Mucosa of descending colon (tissue), 3 donors: ENCODE data around the gene POLL. TPM values are rescaled to one million over a fixed set of nuclear protein-coding genes. Genes with fewer than 3 reads are reported as not detected.

Source experiments
- ATAC-seq: fragments of 200-7000 bp; cut with Tn5 transposase; one replicate; pipeline ENCODE4 v1.9.1; 2020; ENCODE audit warnings: mild to moderate bottlenecking, moderate library complexity
- DNase-seq, 3 donors: peaks; one replicate each; pipeline ENCODE4 v3.0.0-alpha.2; 2020
- H3K36me3 ChIP-seq: fragments of 200-600 bp; one replicate; pipeline ENCODE4 v1.8.0; 2021; ENCODE audit warnings: low read depth, mild to moderate bottlenecking
- H3K4me1 ChIP-seq: fragments of 200-600 bp; one replicate; pipeline ENCODE4 v1.8.0; 2021; ENCODE audit warnings: low read depth, mild to moderate bottlenecking
- H3K4me3 ChIP-seq: fragments of 200-600 bp; one replicate; pipeline ENCODE4 v1.8.0; 2021; ENCODE audit warnings: mild to moderate bottlenecking
- H3K9me3 ChIP-seq: fragments of 200-600 bp; one replicate; pipeline ENCODE4 v1.8.0; 2021; ENCODE audit warnings: mild to moderate bottlenecking
- CTCF ChIP-seq: fragments of 200-600 bp; IDR thresholded peaks from one replicate; pipeline ENCODE4 v1.8.0; 2022; ENCODE audit warnings: antibody characterized with exemption, mild to moderate bottlenecking
- intact Hi-C, 2 donors: fragments of 100-400 bp; cut with DNase I in 1 of 2; cut with micrococcal nuclease in 1 of 2; formaldehyde crosslinking; loops; one replicate each; pipeline versions ENCODE4 v1.11.0 to v1.11.1; 2022; cut with DNase I, micrococcal nuclease
- total RNA-seq, 3 donors: library from RNA; stranded (reverse); fragmentation: NEBNext Ultra II Directional in 2 of 3; extraction: Animal tissue kit (Norgen Biotek cat#: 25700) in 2 of 3; gene quantifications; one replicate each; pipeline versions ENCODE4 v1.2.1 to v1.2.4, GENCODE V29; 2021 to 2023
- donor health status: DM: no; HTN: no; CAD: no; lungs with moderate emphysema.
- donor health status: DM: no; HTN: no; CAD: no.
- donor health status: DM: no; HTN: yes; CAD: no.

Gene POLL
- total RNA-seq, 3 donors from 2014 or later = 27.2 to 36.1 (median 32.1) TPM

- intact Hi-C loops = no loop called here
- Histone ChIP-seq H3K36me3 (no peaks in the 10 kb centered on the region), H3K4me1 (no peaks in the 10 kb centered on the region), H3K4me3 (no peak overlapping the region), H3K9me3 (no peaks in the 10 kb centered on the region)
- no peak for ATAC-seq
- no peak for TF ChIP-seq CTCF
- no peak for DNase-seq
These were observed 29.9 kb upstream of the POLL start for GRCh38 chr10:101617824-101618568.

- no peaks in the 10 kb centered on the region for H3K9me3 ChIP-seq
- intact Hi-C loops = no loop called here
- no peaks in the 10 kb centered on the region for H3K4me1 ChIP-seq
- ATAC-seq = no peak
- no peaks in the 10 kb centered on the region for H3K36me3 ChIP-seq
- DNase-seq = no peak
- no peak for TF ChIP-seq CTCF
- no peak overlapping the region for H3K4me3 ChIP-seq
These were observed 29.2 kb upstream of the POLL start for GRCh38 chr10:101617102-101617823.

DNA sequence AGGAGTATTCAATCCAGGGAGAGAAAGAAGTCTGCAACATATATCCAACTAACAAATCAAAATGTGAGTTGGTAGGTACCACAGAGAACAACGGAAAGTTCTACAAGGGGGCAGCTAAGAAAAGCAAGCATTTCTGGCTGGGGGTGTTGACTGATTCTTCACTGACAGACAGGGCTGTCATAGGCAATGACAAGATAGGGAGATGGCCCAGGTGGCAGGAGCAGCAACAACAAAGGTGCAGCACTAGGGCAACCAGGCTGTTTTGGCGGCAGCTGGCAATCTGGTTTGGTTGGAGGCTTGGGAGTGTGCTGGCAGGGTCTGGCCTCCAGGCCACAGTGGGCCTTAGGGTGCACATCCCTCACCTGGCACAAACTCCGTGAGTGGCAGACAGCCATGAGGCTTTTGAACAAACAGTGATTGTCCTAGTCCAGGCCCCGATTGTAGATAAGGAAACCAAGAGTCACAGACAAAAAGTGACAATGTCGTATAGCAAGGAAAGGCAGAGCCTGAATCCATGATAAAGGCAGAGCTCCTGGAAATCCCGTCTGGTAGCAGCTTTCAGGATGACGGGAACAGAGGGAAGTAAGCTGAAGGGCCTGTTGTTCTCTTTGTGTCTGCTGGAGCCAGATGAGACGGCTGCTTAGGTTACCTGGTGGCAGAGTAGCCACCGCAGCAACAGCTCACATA lies 28.5 kb upstream of the POLL start:
- H3K9me3 ChIP-seq = no peaks in the 10 kb centered on the region

DNA sequence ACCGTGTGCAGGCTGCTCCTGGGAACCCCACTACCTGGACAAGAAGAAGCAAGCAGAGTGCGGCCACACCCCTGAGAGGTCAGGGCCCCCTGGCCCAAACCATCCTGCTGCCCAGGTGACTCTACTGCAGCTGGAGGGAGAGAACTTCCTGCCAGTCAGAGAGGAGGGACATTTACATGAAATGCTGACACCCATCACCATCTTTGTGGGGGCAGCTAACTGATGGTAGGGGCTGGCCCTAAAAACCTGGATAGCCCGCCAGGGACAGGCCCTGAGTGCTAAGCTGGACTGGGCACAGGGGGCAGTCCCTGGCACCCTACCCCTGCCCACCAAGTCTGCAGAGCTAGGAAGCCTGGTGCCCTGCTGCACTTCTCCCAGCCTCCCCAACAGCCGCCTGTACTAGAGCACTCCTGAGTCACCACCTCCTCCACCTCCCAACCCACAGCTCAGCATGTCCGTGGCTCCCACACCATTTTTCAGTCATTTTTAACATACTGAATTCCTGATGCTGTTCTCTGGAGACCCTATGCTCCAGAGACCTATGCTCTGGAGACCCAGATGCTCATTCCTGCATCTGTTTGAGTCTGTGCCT lies 27.6 kb upstream of the POLL start:
- no peak for DNase-seq
- Histone ChIP-seq H3K36me3 (no peaks in the 10 kb centered on the region), H3K4me1 (no peaks in the 10 kb centered on the region), H3K4me3 (no peak overlapping the region), H3K9me3 (no peaks in the 10 kb centered on the region)
- intact Hi-C loops = no loop called here
- TF ChIP-seq CTCF = no peak
- no peak for ATAC-seq

More for the DNA sequence above, 28.5 kb upstream of the POLL start:
- TF ChIP-seq CTCF = no peak
- DNase-seq (no peak), ATAC-seq (no peak)
- intact Hi-C loops = no loop called here
- Histone ChIP-seq H3K4me1 (no peaks in the 10 kb centered on the region), H3K36me3 (no peaks in the 10 kb centered on the region), H3K4me3 (no peak overlapping the region)

GRCh38 chr10:101614663-101615524 lies 26.8 kb upstream of the POLL start:
- no peak for TF ChIP-seq CTCF
- Histone ChIP-seq H3K36me3 (no peaks in the 10 kb centered on the region), H3K9me3 (no peaks in the 10 kb centered on the region), H3K4me1 (no peaks in the 10 kb centered on the region), H3K4me3 (no peak overlapping the region)
- ATAC-seq (no peak), DNase-seq (no peak)
- intact Hi-C loops = no loop called here
